ENCODE results near the gene MORF4L1. TPM values are rescaled to one million over a fixed set of nuclear protein-coding genes. Genes with fewer than 3 reads are reported as not detected.

The MORF4L1 gene
- total and polyA plus RNA-seq, 10 of the 15 experiments (the other 5 are each of a cell fraction or from before 2014, with no cell fraction given), result 113 to 636 (median 229) TPM

- TF ChIP-seq PML (IDR thresholded peaks at IDR 0.05; ENCODE audit: low read length) (no peak), ZNF24 (IDR thresholded peaks at IDR 0.05) (0 out of 2 replicates have a peak, but pooled peaks have one; percentile 17), FOS (IDR thresholded peaks at IDR 0.05; ENCODE audit: borderline replicate concordance, extremely low read depth, insufficient read length) (no peak), MEF2A (IDR thresholded peaks at IDR 0.05; ENCODE audit: insufficient read depth, low read depth, low read length) (peak; percentile 52; the same call in 1 of the 2 replicates), SPI1 (IDR thresholded peaks at IDR 0.05; ENCODE audit: borderline replicate concordance, insufficient read depth, low read depth, low read length) (peak; percentile 60)
- TF ChIP-seq, protein P1, sequence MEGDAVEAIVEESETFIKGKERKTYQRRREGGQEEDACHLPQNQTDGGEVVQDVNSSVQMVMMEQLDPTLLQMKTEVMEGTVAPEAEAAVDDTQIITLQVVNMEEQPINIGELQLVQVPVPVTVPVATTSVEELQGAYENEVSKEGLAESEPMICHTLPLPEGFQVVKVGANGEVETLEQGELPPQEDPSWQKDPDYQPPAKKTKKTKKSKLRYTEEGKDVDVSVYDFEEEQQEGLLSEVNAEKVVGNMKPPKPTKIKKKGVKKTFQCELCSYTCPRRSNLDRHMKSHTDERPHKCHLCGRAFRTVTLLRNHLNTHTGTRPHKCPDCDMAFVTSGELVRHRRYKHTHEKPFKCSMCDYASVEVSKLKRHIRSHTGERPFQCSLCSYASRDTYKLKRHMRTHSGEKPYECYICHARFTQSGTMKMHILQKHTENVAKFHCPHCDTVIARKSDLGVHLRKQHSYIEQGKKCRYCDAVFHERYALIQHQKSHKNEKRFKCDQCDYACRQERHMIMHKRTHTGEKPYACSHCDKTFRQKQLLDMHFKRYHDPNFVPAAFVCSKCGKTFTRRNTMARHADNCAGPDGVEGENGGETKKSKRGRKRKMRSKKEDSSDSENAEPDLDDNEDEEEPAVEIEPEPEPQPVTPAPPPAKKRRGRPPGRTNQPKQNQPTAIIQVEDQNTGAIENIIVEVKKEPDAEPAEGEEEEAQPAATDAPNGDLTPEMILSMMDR (IDR thresholded peaks at IDR 0.05 in 2 of 3, conservative IDR thresholded peaks at IDR 0.05 in 1 of 3; ENCODE audit: control insufficient read depth in 2 of 3, extremely low read depth in 1 of 3, insufficient read depth in 1 of 3, low read depth in 3 of 3, low read length in 3 of 3), result no peak
Measured at GRCh38 chr15:78938658-78939488, 66.2 kb downstream of the MORF4L1 start (continued).

GRCh38 chr15:78942741-78943140 is 70.1 kb downstream of the MORF4L1 start:
- CTCF ChIA-PET, result interaction anchor here (1.3 to 2.5 kb wide), 3 partner anchors 35 to 242 kb away, joined by 3 to 43 read pairs (median 5); no protein-coding TSS in a partner anchor
- Histone ChIP-seq H3K9ac (ENCODE audit: control insufficient read depth, insufficient read depth, low read length) (peak overlapping the region; percentile 95), H3K4me3 (peak overlapping the region; percentile 96), H2AFZ (ENCODE audit: control insufficient read depth, low read depth, low read length) (no peak overlapping the region), H3K27ac (ENCODE audit: control insufficient read depth, insufficient read depth) (peak overlapping the region; percentile 96), H3K27me3 (replicated peaks in 1 of 2; ENCODE audit: control insufficient read depth in 2 of 2, insufficient read depth in 2 of 2, low read length in 1 of 2) (no peaks in the 10 kb centered on the region; a peak in 1 of 4 replicates), H3K79me2 (ENCODE audit: control insufficient read depth, insufficient read depth, low read length) (peaks cover 59% of the 10 kb centered on the region), H4K20me1 (ENCODE audit: control insufficient read depth, insufficient read depth) (no peaks in the 10 kb centered on the region), H3K36me3 (ENCODE audit: control insufficient read depth in 2 of 2, insufficient read depth in 2 of 2, low read length in 1 of 2) (peaks cover 0 to 2% of the 10 kb centered on the region in 2 experiments; a peak in 1 of 4 replicates), H3K4me1 (ENCODE audit: control insufficient read depth, insufficient read depth, low read length) (peaks cover 11% of the 10 kb centered on the region), H3K4me2 (ENCODE audit: control insufficient read depth, insufficient read depth) (peak overlapping the region; percentile 93), H3K9me3 (replicated peaks; ENCODE audit: control insufficient read depth, insufficient read depth, low read length) (no peaks in the 10 kb centered on the region)
- RAD21 ChIA-PET (ENCODE audit: unreplicated experiment), result interaction anchor here (2.4 to 2.8 kb wide), 2 partner anchors 36 to 61 kb away, joined by 7 to 53 read pairs; no protein-coding TSS in a partner anchor
- ATAC-seq (no peak), DNase-seq (ENCODE audit: low read depth, low spot score) (no peak), FAIRE-seq (no peak)
- SMC1A ChIA-PET (ENCODE audit: uncharacterized antibody, unreplicated experiment), result interaction anchor here (0.9 to 6.6 kb wide), 4 partner anchors 8 to 69 kb away, joined by 3 to 79 read pairs (median 11); no protein-coding TSS in a partner anchor
- no peak for TF ChIP-seq SUPT20H (IDR thresholded peaks at IDR 0.05; ENCODE audit: borderline replicate concordance, control insufficient read depth, low read depth, low read length)
- TF ChIP-seq POLR2AphosphoS5 (IDR thresholded peaks at IDR 0.05; ENCODE audit: low read length), result peak; percentile 19; the same call in 1 of the 2 replicates
- TF ChIP-seq MEF2B (IDR thresholded peaks at IDR 0.05; ENCODE audit: partially characterized antibody, poor library complexity, severe bottlenecking), result peak; percentile 79
- WGBS (ENCODE audit: insufficient coverage, insufficient replicate concordance, low lambda C conversion rate, missing lambda C conversion rate), result 1% methylated on average over 4 of the region's 4 CpGs
- in situ Hi-C loops (cut with MboI), result no loop called here
- BruUV-seq (replicated peaks), result TSS peak; percentile 90
- intact Hi-C loops (cut with micrococcal nuclease; ENCODE audit: unreplicated experiment), result no loop called here
- POLR2A ChIA-PET, result interaction anchor here (2.8 to 3.2 kb wide), 2 partner anchors 35 to 62 kb away, joined by 15 to 40 read pairs; no protein-coding TSS in a partner anchor

Measured in GM12878 (cell line).